ENCODE data around the gene MRM3. TPM values are rescaled to one million over a fixed set of nuclear protein-coding genes. Genes with fewer than 3 reads are reported as not detected.
"Not testable (repeated sequence)": the region's sequence is repeated elsewhere in the genome, so short reads cannot be mapped to it uniquely, and the experiment has no call there.

Gene MRM3
- total and polyA plus RNA-seq, 11 donors: 14.8 to 35.4 (median 18.3) TPM

GRCh38 chr17:752620-753219 is 29.4 kb upstream of the MRM3 start:
- Histone ChIP-seq H3K27me3 (no peaks in the 10 kb centered on the region), H3K27ac (peak overlapping the region; percentile 40 to 90 (median 81)), H3K4me1 (peaks cover 0 to 28% (median 13%) of the 10 kb centered on the region in 12 donors), H3K36me3 (peaks cover 0 to 20% (median 12%) of the 10 kb centered on the region in 9 donors), H3K4me3 (peak overlapping the region; percentile 61 to 94 (median 79)), H3K9me3 (no peaks in the 10 kb centered on the region)
- 20 to 56% (median 33%) methylated on average over 26 to 43 of the region's 43 CpGs for WGBS, 4 donors
- DNase-seq: peak; percentile 66 to 85 (median 79)
- intact Hi-C loops (cut with DNase I): loop anchor here in 1 of 10 donors (2.0 kb wide), 1 partner anchor 38 kb away; the partner anchor contains the start of gene VPS53
- TF ChIP-seq CTCF (IDR thresholded peaks at IDR 0.05) (no peak), POLR2A (IDR thresholded peaks at IDR 0.05) (no peak)
- ATAC-seq: peak; percentile 43 to 75 (median 68)

GRCh38 chr17:753418-753817 is 28.7 kb upstream of the MRM3 start:
- no peak overlapping the region for H3K4me3 ChIP-seq
- 83 to 92% (median 87%) methylated on average over 13 of the region's 13 CpGs for WGBS, 4 donors
- H3K27ac ChIP-seq: peak overlapping the region in 1 of 12 donors; percentile 22
- no peaks in the 10 kb centered on the region for H3K27me3 ChIP-seq
- intact Hi-C loops (cut with DNase I): loop anchor here in 1 of 10 donors (2.0 kb wide), 1 partner anchor 39 kb away; the partner anchor contains the start of gene VPS53
- H3K9me3 ChIP-seq: no peaks in the 10 kb centered on the region
- peaks cover 0 to 20% (median 15%) of the 10 kb centered on the region in 9 donors for H3K36me3 ChIP-seq
- ATAC-seq (no peak), DNase-seq (no peak)
- TF ChIP-seq POLR2A (IDR thresholded peaks at IDR 0.05): no peak
- TF ChIP-seq CTCF (IDR thresholded peaks at IDR 0.05): no peak
- peaks cover 0 to 28% (median 13%) of the 10 kb centered on the region in 12 donors for H3K4me1 ChIP-seq

- intact Hi-C loops (cut with DNase I); ATAC-seq; DNase-seq; H3K9me3 ChIP-seq; H3K27me3 ChIP-seq; H3K4me3 ChIP-seq: not testable (repeated sequence)
- H3K4me1 ChIP-seq: peaks cover 0 to 27% (median 13%) of the 10 kb centered on the region in 12 donors
- H3K27ac ChIP-seq: peak overlapping the region in 9 of 12 donors; percentile 1 to 81 (median 55)
- peaks cover 0 to 40% (median 29%) of the 10 kb centered on the region in 9 donors for H3K36me3 ChIP-seq
- WGBS, 4 donors: 87 to 94% (median 92%) methylated on average over 9 of the region's 9 CpGs
These were observed 26.7 kb upstream of the MRM3 start for GRCh38 chr17:755319-755961.

GRCh38 chr17:756010-756567 is 26.1 kb upstream of the MRM3 start:
- peaks cover 0 to 46% (median 36%) of the 10 kb centered on the region in 9 donors for H3K36me3 ChIP-seq
- ATAC-seq; intact Hi-C loops (cut with DNase I); H3K4me3 ChIP-seq; H3K9me3 ChIP-seq; H3K27me3 ChIP-seq; DNase-seq: not testable (repeated sequence)
- peak overlapping the region in 9 of 12 donors; percentile 1 to 81 (median 55) for H3K27ac ChIP-seq
- peaks cover 0 to 24% (median 6%) of the 10 kb centered on the region in 12 donors for H3K4me1 ChIP-seq
- 42 to 55% (median 50%) methylated on average over 15 of the region's 15 CpGs for WGBS, 4 donors

GRCh38 chr17:759964-760363 is 22.2 kb upstream of the MRM3 start:
- ATAC-seq (peak in 2 of 4 donors; percentile 4 to 23), DNase-seq (no peak)
- 66 to 80% (median 72%) methylated on average over 5 of the region's 5 CpGs for WGBS, 4 donors
- H3K27me3 ChIP-seq: no peaks in the 10 kb centered on the region
- intact Hi-C loops (cut with DNase I): no loop called here
- H3K9me3 ChIP-seq: no peaks in the 10 kb centered on the region
- peaks cover 0 to 79% (median 71%) of the 10 kb centered on the region in 9 donors for H3K36me3 ChIP-seq
- H3K4me3 ChIP-seq: no peak overlapping the region
- peaks cover 0 to 23% (median 0%) of the 10 kb centered on the region in 12 donors for H3K4me1 ChIP-seq
- peak overlapping the region in 11 of 12 donors; percentile 40 to 84 (median 69) for H3K27ac ChIP-seq
- no peak for TF ChIP-seq CTCF (IDR thresholded peaks at IDR 0.05)
- TF ChIP-seq POLR2A (IDR thresholded peaks at IDR 0.05): no peak

Data from heart left ventricle (tissue), 16 donors.